Calu3 (cell line): Measurements from ENCODE around the gene SLC13A2. TPM values are rescaled to one million over a fixed set of nuclear protein-coding genes. Genes with fewer than 3 reads are reported as not detected.

Experiments
- BruUV-seq: library from RNA; stranded (reverse); fragments of 400-500 nt; replicated peaks from 2 replicates; lab custom pipeline; 2021; lab: Mats Ljungman, UMichigan
- CTCF ChIA-PET: fragments of 300-600 bp; sonication (Branson Sonifier 250); formaldehyde crosslinking; loops from one replicate; lab custom pipeline; 2022; ENCODE audit warnings: antibody characterized with exemption; lab: Charles Lee
- DNase-seq: peaks from one replicate; pipeline ENCODE4 v3.0.0; 2022
- H3K27ac Mint-ChIP-seq: one replicate; pipeline ENCODE4 v1.8.0; 2022; ENCODE audit warnings: mixed read lengths; ENCODE audit not compliant: unreplicated experiment
- H3K27me3 Mint-ChIP-seq: one replicate; pipeline ENCODE4 v1.8.0; 2022; ENCODE audit warnings: mixed read lengths; ENCODE audit not compliant: unreplicated experiment
- H3K36me3 Mint-ChIP-seq: one replicate; pipeline ENCODE4 v1.8.0; 2022; ENCODE audit warnings: mild to moderate bottlenecking, moderate library complexity, mixed read lengths; ENCODE audit not compliant: insufficient read depth, unreplicated experiment
- H3K4me1 Mint-ChIP-seq: one replicate; pipeline ENCODE4 v1.8.0; 2022; ENCODE audit warnings: mild to moderate bottlenecking, low read depth, mixed read lengths; ENCODE audit not compliant: unreplicated experiment
- H3K4me3 Mint-ChIP-seq: one replicate; pipeline ENCODE4 v1.8.0; 2022; ENCODE audit warnings: mild to moderate bottlenecking, low read depth, moderate library complexity, mixed read lengths; ENCODE audit not compliant: unreplicated experiment
- H3K9me3 Mint-ChIP-seq: one replicate; pipeline ENCODE4 v1.8.0; 2022; ENCODE audit warnings: low read depth, mixed read lengths; ENCODE audit not compliant: unreplicated experiment
- CTCF ChIP-seq: fragments of 200-600 bp; IDR thresholded peaks from one replicate; pipeline ENCODE4 v1.8.0; 2022; ENCODE audit warnings: antibody characterized with exemption; ENCODE audit not compliant: unreplicated experiment
- intact Hi-C: fragments of 100-400 bp; cut with micrococcal nuclease; formaldehyde crosslinking; loops from one replicate; pipeline ENCODE4 v1.10.0; 2022; ENCODE audit not compliant: unreplicated experiment
- total RNA-seq: library from RNA; stranded (reverse); gene quantifications from 2 replicates; pipeline ENCODE4 v1.2.3, GENCODE V29; 2022

SLC13A2 gene
- total RNA-seq, 1 experiment from 2014 or later = not detected

GRCh38 chr17:28477928-28478327, 4.5 kb downstream of the SLC13A2 start:
- no peak overlapping the region for H3K27ac Mint-ChIP-seq
- TF ChIP-seq CTCF = no peak
- CTCF ChIA-PET = no interaction called here
- no TSS peak for BruUV-seq
- H3K4me3 Mint-ChIP-seq = no peak overlapping the region
- DNase-seq = no peak
- H3K9me3 Mint-ChIP-seq = no peaks in the 10 kb centered on the region
- H3K27me3 Mint-ChIP-seq = peaks cover 64% of the 10 kb centered on the region
- intact Hi-C loops = no loop called here
- H3K4me1 Mint-ChIP-seq = peaks cover 22% of the 10 kb centered on the region
- no peaks in the 10 kb centered on the region for H3K36me3 Mint-ChIP-seq

GRCh38 chr17:28478712-28479615, 5.5 kb downstream of the SLC13A2 start:
- H3K27me3 Mint-ChIP-seq = peaks cover 60% of the 10 kb centered on the region
- no peak for TF ChIP-seq CTCF
- CTCF ChIA-PET = no interaction called here
- H3K4me3 Mint-ChIP-seq = no peak overlapping the region
- H3K36me3 Mint-ChIP-seq = no peaks in the 10 kb centered on the region
- H3K27ac Mint-ChIP-seq = no peak overlapping the region
- intact Hi-C loops = no loop called here
- no peak for DNase-seq
- peaks cover 23% of the 10 kb centered on the region for H3K4me1 Mint-ChIP-seq
- BruUV-seq = no TSS peak
- H3K9me3 Mint-ChIP-seq = no peaks in the 10 kb centered on the region

- CTCF ChIA-PET = interaction anchor here (0.7 kb wide), 1 partner anchor 54 kb away, joined by 5 read pairs; no protein-coding TSS in a partner anchor
- no peak overlapping the region for H3K27ac Mint-ChIP-seq
These were observed 6.8 kb downstream of the SLC13A2 start for GRCh38 chr17:28480278-28480677.

More at GRCh38 chr17:28480278-28480677, 6.8 kb downstream of the SLC13A2 start:
- no peak for TF ChIP-seq CTCF
- peaks cover 19% of the 10 kb centered on the region for H3K4me1 Mint-ChIP-seq
- no peak for DNase-seq
- BruUV-seq = no TSS peak
- H3K4me3 Mint-ChIP-seq = no peak overlapping the region
- peaks cover 60% of the 10 kb centered on the region for H3K27me3 Mint-ChIP-seq
- no peaks in the 10 kb centered on the region for H3K9me3 Mint-ChIP-seq
- H3K36me3 Mint-ChIP-seq = no peaks in the 10 kb centered on the region
- intact Hi-C loops = no loop called here
